ENCODE data around the gene PALM2AKAP2.

PALM2AKAP2 gene

GRCh38 chr9:109792951-109793546 is 13.1 kb downstream of the PALM2AKAP2 start:
- TF ChIP-seq, protein P1, sequence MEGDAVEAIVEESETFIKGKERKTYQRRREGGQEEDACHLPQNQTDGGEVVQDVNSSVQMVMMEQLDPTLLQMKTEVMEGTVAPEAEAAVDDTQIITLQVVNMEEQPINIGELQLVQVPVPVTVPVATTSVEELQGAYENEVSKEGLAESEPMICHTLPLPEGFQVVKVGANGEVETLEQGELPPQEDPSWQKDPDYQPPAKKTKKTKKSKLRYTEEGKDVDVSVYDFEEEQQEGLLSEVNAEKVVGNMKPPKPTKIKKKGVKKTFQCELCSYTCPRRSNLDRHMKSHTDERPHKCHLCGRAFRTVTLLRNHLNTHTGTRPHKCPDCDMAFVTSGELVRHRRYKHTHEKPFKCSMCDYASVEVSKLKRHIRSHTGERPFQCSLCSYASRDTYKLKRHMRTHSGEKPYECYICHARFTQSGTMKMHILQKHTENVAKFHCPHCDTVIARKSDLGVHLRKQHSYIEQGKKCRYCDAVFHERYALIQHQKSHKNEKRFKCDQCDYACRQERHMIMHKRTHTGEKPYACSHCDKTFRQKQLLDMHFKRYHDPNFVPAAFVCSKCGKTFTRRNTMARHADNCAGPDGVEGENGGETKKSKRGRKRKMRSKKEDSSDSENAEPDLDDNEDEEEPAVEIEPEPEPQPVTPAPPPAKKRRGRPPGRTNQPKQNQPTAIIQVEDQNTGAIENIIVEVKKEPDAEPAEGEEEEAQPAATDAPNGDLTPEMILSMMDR (conservative IDR thresholded peaks at IDR 0.05; ENCODE audit: low read depth, low read length): no peak
- no peak for DNase-seq (ENCODE audit: low read depth)
- H3K4me3 ChIP-seq (ENCODE audit: low read length): no peak overlapping the region

DNA sequence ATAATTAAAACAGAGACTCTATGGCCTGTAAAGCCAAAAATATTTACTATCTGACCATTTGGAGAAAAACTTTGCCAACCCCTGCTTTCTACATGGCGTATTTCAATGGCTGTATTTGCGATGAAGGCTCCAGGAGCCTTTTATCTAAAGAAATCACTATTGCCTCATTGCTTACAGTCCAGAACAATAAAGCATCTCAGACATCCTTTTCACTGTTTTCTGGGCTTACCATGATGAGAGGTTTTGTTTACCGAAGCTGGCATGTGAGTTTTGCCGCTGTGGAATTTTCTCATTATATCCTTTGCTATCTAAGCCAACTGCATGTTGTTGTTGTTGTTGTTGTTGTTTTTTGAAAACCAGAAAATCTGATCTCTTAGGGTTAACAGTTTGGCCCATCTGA is 13.9 kb downstream of the PALM2AKAP2 start:
- no peak for DNase-seq (ENCODE audit: low read depth)
- H3K4me3 ChIP-seq (ENCODE audit: low read length): no peak overlapping the region
- TF ChIP-seq, protein P1 (conservative IDR thresholded peaks at IDR 0.05; ENCODE audit: low read depth, low read length): no peak

- H3K4me3 ChIP-seq (ENCODE audit: low read length): no peak overlapping the region
- no peak for DNase-seq (ENCODE audit: low read depth)
- TF ChIP-seq, protein P1 (conservative IDR thresholded peaks at IDR 0.05; ENCODE audit: low read depth, low read length): no peak
Observed at GRCh38 chr9:109794361-109795012, 14.5 kb downstream of the PALM2AKAP2 start.

DNA sequence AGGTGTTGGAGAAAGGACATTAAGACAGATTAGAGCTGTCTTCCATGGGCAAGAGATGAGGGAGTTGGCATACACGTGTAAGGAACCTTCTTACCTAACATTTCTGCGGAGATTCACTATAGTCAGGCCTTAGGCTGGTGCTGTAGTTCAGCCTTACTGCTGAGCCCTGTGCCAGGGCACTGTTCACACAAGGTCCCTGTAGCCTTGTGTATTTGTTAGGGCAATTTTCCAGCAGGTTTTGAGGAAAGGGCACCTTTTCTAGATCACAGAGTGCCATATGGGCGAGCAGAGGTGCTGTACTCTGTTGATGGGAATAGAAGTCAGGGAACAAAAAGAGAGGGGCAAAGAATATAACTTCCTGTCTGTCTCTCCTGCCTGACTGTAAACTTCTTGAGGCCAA is 15.6 kb downstream of the PALM2AKAP2 start:
- no peak for DNase-seq (ENCODE audit: low read depth)
- TF ChIP-seq, protein P1 (conservative IDR thresholded peaks at IDR 0.05; ENCODE audit: low read depth, low read length): no peak
- no peak overlapping the region for H3K4me3 ChIP-seq (ENCODE audit: low read length)

DNA sequence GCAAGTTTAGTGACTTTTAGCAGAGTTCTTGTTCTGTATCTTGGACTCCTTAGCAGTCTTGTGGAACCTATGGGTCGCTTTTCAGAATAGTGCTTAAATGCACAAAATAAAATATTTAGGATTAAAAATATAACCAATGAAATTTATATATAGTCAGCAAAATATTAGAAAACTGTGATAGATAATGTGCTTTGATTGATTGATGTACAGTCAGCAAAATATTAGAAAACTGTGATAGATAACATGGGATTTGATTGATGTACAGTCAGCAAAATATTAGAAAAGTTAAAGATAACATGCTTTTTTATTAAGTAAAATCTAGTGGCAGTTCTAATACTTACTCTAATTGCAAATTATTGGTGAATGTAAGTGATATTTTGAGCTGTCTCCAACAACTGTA is 16.1 kb downstream of the PALM2AKAP2 start:
- H3K4me3 ChIP-seq (ENCODE audit: low read length): no peak overlapping the region
- no peak for DNase-seq (ENCODE audit: low read depth)
- TF ChIP-seq, protein P1 (conservative IDR thresholded peaks at IDR 0.05; ENCODE audit: low read depth, low read length): no peak

GRCh38 chr9:109797006-109797405 is 17.0 kb downstream of the PALM2AKAP2 start:
- no peak overlapping the region for H3K4me3 ChIP-seq (ENCODE audit: low read length)
- TF ChIP-seq, protein P1 (conservative IDR thresholded peaks at IDR 0.05; ENCODE audit: low read depth, low read length): no peak
- no peak for DNase-seq (ENCODE audit: low read depth)

- no peak for DNase-seq (ENCODE audit: low read depth)
- TF ChIP-seq, protein P1 (conservative IDR thresholded peaks at IDR 0.05; ENCODE audit: low read depth, low read length): no peak
- H3K4me3 ChIP-seq (ENCODE audit: low read length): no peak overlapping the region
Observed at GRCh38 chr9:109797509-109797908, 17.5 kb downstream of the PALM2AKAP2 start.

Data from retinal pigment epithelial cell (primary cell).